NAMALWA (cell line): ENCODE results near the gene SHISA4.
"Not testable (repeated sequence)": the region's sequence is repeated elsewhere in the genome, so short reads cannot be mapped to it uniquely, and the experiment has no call there.

Source experiments
- DNase-seq: peaks from one replicate; pipeline ENCODE4 v3.0.0-alpha.2; 2015; ENCODE audit warnings: low spot score

The SHISA4 gene

DNA sequence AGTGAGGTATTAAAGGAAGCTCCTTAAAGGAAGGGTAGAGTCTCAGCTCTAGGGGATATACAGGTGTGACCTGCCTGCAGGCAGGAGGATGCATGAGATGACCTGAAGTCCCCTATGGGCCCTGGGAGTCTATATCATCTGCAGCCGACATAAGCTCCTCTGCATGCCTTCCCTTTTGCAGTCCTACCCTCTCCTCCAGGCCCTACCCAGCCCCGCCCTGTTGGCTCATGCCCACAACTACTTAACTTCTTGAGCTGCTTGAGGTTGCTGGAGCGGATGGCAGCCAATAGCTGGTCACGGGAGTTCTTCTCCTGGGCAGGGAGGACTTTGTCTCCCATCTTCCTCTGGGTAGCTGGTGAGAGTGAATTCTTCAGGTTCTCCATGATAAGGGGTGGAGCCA lies 10.3 kb downstream of the SHISA4 start:
- no peak for DNase-seq

DNA sequence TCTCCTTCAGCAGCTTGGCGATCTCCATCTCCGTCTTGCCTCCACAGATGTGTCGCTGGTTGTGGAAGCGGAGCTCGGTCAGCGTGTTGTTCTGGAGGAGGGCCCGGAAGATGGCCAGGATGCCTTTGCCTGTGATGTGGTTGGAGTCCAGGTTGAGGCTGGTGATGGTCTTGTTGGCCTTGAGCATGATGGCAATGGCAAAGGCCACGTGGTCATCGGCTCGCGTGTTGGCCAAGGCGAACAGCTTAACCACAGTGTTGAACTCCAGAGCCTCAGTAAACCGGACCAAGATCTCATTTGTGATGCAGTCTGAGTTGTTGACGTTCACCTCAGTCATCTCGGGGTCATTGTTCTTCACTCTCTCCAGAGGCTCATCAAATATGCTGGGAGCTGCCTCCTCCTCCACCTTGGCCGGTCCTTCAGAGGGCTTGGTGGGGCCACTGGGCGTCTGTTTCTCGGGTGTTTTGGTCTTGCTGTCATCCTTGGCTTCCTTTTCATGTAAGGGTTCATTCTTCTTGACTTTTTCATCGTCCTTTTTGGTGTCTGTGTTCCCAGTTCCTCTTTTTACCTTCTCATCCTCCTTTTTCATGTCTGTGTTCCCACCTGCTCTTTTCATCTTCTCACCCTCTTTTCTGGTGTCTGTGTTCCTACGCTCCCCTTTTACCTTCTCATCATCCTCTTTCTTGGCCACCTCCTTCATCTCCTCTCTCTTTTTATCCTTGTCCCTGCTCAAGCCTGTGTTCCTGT lies 11.2 kb downstream of the SHISA4 start:
- no peak for DNase-seq

DNA sequence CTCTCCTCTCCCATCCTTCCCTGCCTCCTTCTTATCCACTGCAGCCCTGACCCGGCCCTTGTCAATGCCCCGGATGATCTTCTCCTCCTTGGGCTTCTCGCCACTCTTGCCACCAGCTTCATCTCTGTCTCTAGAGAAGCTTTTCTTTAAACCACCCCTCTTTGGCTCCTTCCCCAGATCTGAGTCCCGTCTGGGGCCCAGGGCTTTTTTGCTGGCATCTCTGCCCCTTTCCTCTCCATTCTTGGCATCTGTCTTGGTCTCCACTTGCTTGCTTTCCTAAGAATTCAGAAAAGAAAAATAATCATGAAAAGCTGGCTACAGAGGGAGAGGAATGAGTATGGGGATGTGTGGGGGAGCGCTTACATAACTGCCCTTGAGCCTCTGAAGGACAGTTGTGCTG lies 11.8 kb downstream of the SHISA4 start:
- DNase-seq = no peak

DNA sequence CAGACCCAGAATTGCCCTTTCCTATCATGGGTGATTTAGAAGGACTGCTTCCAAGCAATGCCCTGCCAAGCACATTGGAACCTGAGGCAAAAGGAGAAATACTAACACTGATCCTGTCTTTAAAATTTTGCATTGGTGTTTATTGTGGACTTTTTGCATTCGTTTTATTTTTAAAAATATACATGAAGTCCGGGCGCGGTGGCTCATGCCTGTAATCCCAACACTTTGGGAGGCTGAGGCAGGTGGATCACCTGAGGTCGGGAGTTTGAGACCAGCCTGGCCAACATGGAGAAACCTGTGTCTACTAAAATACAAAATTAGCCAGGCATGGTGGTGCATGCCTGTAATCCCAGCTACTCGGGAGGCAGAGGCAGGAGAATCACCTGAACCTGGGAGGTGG lies 12.3 kb downstream of the SHISA4 start:
- DNase-seq = not testable (repeated sequence)

DNA sequence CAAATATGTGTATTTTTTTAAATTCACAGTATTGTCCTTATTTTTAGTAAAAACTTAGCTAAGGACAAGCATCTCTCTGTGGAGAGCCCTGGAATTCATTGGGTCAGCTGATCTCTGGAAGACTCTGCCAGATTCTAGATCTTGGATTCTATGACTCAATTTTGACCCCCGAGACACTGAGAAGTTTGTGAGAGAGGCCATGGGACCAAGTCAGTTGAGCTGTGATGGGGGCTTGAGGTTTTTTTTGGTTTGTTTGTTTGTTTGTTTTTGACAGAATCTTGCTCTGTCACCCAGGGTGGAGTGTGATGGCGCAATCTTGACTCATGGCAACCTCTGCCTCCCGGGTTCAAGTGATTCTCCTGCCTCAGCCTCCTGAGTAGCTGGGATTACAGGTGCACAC lies 13.5 kb downstream of the SHISA4 start:
- no peak for DNase-seq

DNA sequence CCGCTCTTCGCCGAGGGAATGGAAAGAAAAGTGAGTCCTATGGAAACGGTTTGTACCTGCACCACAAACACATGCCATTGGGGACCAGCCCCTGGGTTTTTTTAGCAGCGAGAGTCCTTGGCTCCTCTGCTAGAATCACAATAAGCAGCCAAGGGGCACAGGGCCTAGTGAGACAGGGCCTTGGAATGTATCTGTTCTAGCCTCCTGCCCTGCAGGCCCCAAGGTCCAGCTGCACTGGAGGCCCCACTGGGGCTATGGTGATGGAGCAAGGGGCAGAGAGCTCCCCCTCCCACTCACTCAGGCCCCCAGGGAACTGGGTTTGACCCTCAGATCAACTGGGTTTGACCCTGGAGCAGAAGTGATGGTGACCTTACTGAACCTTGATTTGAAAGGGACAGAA lies 14.4 kb downstream of the SHISA4 start:
- DNase-seq = no peak

DNA sequence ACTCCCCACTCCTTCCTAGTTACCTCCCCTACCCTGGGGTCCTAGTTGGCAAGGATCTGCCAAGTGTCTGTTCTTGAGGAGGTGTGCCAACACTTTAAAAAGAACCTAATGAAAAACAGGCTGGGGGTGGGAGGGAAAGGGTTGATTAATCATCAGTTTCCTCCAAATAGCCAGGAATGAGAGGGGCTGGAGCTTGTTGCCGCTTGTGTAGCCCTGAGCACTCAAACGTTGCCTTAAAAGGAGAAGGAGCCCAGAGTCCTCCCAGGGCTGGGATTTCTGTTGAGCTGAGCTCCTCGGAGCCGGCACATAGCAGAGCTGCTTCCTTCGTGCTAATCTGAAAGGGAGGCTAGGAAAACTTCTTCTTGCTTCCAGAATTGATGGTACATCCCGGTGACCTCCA lies 15.9 kb downstream of the SHISA4 start:
- DNase-seq = no peak

DNA sequence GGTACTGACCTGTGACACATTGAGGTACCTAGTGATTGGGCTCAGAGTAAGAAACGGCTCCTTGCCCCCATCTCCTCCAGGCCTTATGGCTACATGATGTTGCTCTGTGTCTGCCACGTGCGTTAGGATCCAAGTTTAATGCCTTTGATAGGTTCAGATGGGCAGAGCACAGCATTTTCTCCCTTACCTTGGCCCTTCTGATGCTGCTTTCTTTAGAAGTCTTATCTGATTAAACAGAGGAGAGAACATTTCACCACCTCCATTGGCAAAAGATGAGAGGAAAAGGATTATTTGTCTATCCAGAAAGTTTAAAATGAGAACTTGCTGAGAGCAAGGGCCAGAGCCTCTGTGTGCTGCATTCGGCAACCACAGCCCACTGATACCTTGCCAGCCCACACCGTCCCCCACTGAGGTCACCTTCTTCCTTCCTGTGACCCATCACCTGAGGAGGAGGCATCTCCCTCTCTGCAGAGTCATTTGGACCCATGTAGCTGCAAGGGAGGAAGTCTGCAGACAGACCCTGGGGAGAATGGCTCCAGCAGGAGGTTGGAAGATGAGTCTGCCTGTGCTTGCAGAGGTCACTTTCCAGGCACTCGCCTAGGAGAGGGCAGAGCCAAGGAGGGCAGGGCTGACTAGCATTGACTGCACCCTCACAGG lies 16.7 kb downstream of the SHISA4 start:
- no peak for DNase-seq

DNA sequence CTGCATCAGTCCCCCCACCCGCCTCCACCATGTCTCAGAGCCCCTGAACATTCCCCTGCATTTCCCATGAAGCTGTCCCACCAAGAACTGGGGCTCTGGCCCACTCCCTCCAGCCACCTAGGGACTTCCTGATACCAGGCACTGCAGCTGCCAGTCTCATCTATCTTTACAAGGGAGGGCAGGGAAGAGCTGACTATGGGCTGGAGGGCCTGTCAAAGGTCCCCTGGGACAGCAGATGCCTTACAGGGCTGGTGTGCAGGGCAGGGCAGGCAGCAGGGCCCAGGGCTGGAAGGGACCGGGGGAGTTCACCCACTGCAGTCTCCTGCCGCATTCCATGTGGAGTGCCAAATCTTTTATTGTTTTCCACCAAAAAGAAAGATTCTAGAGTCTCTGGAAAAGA lies 17.6 kb downstream of the SHISA4 start:
- no peak for DNase-seq

DNA sequence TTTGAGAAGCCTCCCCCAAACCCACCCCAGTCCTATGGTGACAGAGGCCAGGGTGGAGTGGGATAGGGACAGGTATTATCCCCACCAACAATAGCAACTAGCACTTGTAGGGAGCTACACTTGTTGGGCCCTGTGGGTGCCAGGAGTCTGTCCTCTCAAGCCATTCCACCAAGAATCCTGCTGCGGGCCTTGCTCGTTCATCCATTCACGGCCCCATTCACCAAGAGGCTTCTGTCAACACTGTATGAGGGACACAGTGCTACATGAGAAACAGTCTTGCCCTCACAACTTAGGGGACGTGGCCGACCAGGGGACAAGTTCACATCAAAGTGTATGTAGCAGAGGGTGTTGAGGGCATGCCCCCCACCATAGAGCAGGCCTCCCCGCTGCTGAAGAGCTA lies 18.9 kb downstream of the SHISA4 start:
- DNase-seq = no peak

DNA sequence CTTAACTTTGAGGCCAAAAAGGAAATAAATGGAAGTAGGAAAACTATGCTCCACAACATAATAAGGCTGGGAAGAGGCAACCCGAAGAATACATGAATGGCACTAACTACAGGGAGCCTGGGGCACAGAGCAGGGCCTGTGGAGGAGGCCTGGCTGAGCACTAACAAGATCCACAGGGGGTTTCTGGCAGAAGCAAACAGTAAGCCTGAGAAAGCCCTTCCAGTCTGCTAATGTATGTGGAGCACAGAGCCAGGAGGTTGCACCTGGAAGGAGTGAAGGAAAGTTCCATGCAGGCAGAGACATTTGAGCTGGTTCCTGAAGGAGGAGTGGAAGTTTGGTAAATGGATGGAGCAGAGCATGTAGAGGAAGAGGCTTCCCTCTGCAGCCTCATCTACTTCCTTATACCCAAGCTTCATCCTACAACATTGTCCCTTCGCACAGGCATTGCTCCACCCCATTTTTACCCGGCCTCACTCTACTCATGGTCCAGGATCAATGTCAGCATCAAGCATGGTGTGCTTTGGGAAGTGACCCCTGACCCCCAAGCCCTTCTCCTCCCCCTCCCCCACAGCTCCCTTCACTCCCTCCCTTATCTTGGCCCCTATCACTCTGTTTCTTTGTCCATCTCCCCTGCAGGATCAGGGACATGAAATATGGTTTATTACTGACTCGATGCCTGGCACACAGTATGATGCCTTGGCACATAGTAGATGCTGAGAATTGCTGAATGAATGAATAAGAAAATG lies 23.3 kb downstream of the SHISA4 start:
- no peak for DNase-seq

DNA sequence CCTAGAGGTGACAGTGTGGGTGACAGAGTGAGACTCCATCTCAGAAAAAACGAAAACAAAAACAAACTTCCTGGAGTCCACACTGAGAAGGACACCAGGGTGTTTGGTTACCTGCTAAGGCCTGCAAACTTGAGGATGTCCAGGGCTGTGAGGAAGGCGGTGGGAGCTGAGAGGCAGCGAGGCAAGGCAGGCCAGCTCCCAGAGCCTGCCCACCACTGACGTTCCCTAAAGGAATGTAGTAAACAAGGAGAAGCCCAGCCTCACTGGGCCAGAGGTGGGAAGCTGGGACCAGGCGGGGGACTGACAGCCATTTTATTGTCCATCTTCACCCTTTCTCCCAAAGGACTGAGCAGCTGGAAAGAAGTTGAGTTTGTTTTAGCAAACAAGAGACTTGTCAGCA lies 24.1 kb downstream of the SHISA4 start:
- DNase-seq = no peak

DNA sequence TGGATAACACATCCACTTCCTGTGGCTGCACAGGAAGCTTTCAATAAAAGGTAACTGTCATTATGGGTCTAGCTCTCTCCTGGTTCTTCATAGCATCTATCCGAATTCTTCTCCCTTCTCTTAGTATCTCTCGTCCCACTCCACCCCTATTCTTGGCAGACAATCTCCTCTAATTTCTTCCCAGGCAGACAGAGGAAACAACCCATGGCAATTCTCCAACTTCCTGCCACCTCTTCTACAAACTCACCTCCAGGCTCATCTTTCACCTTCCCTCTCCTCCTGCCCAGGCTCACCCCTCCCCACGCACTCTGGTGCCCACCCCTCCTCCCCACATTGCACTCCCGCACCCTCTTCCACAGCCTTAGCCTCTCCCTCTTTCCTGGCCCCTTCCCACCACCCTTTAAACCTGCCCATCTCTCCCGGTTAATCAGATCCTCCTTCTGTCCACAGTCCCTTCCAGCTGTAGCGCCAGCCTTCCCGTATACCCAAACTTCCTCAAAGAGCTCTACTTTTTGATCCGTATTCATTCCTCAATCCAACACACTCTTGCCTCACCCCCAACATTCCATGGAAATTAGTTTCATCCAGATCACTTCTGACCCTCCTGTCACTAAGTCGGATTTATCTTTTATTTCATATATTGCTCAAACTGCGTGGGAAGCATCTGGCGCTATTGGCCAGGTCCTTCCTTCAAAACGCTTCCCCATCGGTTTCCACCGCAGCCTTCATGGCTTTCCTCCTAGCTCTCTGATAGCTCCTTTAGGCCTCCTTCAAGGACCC lies 25.9 kb downstream of the SHISA4 start:
- no peak for DNase-seq

DNA sequence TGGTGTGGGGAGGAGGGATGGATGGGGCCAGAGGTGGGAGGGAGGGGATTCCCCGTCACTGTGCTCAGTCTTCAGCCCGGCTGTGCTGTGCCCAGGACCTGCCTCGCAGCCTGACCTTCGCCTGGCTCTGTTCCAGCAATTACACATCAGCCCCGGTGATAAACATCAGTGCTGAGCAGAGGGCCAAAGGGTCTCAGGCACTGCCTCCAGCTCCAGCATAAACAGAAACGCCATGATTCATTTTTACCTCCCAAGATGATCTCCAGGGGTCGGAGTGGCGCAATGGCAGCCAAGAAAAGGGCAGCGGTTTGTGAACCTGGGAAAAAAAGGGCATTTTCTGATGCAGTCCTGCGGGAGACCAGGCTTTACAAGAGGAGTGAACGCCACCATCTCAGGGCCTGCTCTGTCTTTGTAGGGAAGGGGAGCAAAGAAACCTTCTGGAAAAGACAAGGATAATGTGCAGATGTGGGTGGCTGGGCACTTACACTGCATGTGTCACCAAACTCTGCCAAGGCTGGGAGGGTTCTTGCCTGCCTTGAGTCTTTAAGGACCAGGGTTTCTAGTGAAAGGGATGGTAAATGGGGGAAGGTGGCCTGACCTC lies 28.1 kb downstream of the SHISA4 start:
- no peak for DNase-seq

DNA sequence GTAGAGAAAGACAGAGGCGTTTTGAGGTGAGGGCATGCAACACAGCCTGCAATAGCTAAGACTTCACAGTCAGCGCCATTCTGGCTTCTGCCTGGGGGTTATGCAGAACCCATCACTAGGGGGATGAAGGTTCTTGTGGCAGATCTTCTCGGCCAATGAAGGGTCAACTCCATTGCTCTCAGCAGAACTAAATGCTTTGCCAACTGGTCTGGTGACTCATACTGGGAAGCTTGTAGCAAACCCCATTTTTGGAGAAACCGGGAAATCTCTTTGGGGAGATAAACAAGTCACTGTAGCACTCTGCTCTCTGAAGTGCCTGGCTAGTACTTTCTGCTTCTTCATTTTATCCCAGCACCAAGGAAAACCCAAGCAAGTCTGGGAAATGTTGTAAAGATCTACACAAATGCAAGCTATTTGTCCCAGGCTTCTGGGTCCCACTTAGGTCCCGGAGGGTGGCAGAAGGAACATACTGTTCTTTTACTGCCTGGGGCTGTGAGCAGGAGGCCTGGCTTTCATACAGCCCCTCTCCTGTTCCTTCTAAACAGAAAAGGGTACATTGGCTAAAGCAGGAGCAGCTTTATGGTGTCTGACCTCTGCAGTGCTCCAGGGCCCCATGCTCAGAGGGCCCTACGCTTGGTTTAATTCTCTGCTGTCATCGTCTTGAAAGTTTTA lies 28.8 kb downstream of the SHISA4 start:
- DNase-seq = no peak

DNA sequence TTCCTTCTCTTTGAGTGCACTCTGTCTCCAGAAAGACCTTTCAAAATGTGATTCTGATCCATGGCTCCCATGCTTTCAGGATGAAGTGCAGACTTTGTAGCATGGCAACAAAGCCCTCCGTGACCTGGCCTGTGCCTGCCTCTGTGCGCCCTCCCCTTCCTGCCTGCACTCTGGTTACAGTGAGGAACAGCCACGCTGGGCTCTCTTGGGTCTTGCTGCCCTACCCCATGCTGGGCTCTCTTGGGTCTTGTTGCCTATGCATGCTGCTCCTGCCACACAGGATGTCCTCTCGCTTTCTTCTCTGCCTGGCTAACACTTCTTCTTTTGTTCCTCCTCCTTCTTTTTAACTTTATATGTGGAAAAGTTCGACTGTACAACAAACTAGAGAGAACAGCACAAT lies 29.6 kb downstream of the SHISA4 start:
- no peak for DNase-seq

DNA sequence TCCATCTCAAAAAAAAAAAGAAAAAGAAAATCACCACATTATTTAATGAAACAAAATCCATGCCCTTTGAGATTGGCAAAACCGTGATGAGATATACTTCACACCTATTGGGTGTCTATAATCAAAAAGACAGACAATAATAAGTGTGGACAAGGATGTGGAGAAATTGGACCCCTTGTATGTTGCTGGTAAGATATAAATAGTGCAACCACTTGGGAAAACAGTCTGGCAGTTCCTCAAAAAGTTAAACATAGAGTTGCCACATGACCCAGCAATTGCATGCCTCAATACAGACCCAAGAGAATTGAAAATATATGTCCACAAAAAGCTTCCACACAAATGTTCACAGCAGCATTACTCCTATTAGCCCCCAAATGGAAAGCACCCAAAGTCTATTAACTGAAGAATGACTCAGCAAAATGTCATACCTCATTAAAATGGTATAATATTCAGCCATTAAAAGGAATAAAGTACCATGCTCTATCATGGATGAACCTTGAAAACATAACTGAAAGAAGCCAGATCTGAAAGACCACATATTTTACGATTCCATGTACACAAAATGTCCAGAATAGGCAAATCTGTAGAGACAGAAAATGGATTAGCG lies 33.4 kb downstream of the SHISA4 start:
- no peak for DNase-seq

DNA sequence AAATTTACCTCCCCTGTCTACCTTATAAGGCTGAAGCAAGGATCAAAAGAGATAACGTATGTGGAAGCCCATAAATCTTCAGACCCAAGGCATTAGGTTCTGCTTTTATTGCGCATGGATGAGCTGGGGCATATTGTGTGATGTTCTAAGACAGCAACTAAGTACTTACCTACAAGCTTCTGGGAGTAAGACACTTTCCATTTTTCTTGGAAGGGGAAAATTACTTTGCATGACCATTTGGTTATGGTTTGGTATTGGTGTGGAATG lies 36.5 kb downstream of the SHISA4 start:
- DNase-seq = no peak

DNA sequence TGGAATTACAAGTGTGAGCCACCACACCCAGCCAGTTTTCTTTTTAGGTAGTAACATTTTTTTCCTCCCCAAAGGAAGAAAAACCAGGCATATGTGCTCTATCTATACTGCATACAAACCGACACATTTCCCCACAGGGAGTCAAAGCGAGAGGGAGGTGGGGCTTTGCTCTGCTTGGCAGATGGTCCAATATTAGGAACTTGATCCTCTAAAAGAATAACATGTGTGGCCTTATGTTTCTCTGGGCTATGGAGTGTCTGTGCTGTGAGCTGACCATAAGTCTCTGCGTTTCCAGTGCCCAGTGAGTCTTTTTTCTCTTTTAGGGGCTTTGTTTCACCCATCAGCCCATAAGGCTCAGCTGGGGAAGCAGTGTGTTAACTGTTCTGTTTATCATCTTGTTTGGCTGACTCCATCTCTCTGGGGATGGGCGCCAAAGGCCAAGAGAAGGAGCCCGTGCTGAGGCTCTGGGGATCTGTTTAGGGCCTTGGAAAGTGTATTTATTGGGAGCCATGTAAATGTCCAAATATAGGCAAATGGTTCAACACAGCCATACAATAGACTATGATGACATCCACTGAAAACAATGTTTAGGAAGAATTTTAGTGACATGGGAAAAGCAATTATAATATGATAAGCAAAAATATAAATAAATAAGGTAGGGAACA lies 37.4 kb downstream of the SHISA4 start:
- DNase-seq = no peak

DNA sequence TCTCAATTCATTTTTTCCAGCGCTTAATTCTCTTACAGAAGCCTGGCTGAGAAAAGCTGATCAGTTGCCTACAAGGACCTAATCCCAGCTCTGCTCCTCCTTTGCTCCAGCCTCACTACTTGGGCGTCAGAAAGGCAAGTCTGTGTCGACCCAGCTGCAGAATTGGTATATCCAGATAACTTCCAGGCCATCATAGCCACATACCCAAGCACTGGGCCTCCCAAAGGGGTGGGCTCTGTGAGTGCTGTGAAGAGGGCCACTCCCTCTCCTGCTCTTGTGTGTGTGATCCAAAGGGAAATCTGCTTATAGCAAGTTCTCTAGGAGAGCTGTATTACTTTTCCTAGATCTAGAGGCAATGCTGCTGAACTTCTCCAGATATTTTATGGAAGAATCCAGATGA lies 39.6 kb downstream of the SHISA4 start:
- no peak for DNase-seq

DNA sequence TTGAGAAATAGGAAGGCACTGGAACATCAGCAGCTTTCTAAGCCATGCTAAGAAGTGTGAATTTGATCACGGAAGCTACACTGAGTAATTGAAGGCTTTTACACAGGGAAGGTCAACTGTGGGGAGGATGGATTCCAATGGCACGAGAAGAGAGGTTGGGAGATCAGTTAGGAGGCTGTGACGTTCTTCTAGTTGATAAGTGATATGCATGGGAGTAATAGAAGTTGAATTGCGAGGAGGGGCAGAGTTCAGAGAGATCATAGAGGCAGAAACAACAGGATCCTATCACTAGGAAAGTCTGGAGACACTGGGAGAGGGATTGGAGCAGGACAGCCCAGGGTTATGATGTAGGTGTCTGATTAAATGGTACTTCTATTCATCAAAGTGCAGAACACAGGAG lies 41.4 kb downstream of the SHISA4 start:
- no peak for DNase-seq
